EL (cell line): ENCODE measurements around the gene ARHGDIG.
"Not testable (repeated sequence)": the region's sequence is repeated elsewhere in the genome, so short reads cannot be mapped to it uniquely, and the experiment has no call there.

Source experiments
- DNase-seq: peaks from one replicate; pipeline ENCODE4 v3.0.0-alpha.2; 2016

Gene ARHGDIG

DNA sequence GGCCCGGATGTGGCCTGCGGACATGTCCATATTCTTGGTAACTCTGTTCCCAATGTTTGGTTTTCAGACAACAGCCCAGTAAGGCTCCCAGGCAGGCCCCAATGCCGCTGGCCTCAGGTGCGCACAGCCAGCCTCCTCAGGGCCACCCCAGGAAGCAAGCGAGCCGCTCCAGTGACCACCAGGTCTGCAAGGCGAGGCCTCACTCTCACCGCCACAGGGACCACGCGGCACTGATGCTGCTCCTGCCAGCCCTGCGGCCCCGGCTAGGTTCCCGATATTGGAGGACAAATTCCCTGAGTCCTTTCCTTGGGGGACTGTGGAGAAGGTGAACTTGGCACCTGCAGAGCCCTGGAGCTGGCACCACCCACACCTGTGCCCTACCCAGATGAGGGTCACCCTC, 21.6 kb downstream of the ARHGDIG start:
- DNase-seq, result no peak

DNA sequence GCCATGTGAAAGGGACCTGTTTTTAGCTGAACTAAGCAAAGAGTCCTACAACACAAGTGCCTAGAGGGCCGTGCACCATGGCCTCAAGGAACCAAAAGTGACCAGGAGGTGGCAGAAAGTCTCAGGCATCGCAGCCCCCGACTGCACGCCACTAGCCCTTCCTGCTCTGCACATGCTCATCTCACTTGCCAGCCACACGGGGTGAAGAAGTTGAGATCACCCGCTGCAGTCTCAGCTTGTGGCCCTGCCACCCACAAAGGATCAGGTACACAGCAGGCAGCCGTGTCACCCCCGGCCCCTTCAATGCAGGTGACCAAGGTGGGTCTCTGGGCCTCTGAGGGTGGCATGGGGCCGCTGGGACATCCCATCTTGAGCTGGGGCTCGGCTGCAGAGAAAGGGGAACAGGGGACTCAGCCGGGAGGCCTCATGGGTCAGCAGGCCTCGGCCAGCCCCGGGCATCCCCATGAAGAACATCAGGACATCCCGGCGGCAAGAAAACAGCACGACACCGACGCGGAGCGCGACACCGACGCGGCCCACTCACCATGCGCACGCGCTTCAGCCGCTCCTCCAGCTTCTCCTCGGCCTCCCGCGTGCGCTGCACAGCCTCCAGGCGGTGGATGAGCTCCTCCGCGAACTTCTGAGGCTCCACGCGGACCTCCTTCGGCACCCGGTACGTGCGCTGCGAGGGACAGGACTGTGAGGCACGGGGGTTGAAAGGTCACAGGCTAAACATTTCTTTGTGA, 23.5 kb downstream of the ARHGDIG start:
- no peak for DNase-seq

DNA sequence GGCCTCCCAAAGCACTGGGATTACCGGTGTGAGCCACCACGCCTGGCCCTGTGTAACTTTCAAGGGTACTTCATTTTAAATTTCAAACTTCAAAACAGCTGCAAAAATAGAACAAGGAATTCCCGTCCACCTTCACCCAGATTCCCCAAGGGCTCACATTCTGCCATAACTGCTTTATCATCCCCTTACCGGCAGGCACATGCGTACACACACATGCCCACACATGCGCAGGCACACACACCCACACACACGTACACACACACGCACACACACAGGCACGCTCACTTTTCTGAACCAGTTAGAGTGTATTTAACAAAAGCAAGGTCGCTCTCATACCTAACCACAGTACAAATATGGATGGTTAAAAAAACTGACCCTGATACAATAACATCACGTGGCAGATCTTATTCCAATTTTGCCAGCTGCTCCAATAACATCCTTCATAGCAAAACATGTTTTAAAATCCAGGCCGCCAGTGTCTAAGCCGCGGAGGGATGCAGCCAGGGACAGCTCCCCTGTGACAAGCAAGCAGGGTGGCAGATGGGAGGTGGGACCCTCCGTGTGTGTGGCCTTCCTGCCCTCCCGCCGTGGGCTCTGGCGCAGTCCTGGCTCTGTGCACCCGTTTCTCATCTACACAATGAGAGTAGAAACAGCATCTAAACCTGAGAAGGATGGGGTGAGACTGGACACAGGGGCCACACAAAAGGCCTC, 25.7 kb downstream of the ARHGDIG start:
- DNase-seq, result no peak

DNA sequence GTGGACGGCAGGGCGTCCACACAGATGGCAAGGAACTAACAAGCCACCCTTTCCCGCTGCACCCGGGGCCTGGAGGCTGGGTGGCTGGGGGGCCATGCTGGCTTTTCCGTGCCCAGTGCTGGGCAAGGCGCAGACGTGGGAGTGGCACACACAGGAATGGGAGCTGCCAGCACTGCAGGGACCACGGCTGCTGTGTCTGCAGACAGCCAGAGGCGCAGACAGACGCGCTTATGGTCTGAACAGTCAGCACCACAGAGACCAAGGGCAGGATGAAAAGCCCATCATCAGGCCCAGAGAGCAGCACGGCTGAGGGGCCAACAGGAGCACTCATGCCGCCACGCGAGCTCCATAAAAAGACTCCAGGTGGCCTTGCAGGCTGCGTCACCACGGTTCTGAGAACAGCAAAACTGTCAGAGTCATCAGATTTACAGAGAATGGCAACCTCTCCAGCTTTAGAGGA, 26.6 kb downstream of the ARHGDIG start:
- no peak for DNase-seq

DNA sequence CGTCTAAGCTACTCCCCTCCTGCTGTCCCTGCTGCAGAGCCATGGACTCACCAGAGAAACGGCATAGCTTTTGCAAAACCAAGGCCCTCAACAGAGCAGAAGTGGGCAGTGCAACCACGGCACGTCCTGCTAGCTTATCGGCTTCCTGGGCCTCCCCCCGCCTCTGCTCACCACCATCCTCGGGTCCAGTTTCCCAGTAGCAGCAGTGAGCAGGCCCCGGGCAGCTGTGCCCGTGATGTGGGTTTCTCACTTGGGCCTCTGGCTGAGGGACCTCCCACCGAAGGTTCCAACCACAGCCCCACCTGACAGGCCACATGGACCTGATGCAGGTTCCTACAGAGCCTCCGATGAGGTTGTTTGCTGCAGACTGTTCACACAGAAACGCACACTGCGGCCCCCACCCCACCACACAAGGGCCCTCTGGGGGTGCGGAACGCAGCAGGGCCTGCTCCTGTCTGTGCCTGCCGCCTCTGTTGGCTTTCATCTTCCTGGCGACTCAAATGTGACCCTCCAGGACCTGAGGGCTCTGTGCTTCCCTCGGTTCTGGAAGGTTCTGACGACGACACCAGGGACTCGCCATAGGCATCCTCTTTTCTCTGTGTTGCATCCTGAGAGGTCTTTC, 27.4 kb downstream of the ARHGDIG start:
- no peak for DNase-seq

DNA sequence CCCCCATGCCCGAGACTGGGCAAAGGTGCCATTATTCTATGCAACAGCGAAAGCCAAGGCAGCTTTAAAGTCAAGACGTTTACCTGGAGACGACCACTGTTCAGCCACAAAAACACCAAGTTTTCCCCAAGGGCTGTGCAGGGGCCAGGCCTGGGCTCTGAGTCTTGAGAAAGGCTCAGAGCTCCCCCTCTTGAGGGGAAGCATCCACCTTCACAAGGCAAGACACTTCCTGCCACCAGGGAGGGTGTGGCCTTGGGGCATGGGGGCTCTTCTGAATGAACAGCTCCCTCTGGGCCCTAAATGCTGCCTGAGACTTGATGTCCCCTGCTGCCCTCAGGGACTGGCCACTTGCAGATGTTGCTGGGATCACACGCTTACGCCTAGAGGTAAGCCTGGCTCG, 29.1 kb downstream of the ARHGDIG start:
- no peak for DNase-seq

DNA sequence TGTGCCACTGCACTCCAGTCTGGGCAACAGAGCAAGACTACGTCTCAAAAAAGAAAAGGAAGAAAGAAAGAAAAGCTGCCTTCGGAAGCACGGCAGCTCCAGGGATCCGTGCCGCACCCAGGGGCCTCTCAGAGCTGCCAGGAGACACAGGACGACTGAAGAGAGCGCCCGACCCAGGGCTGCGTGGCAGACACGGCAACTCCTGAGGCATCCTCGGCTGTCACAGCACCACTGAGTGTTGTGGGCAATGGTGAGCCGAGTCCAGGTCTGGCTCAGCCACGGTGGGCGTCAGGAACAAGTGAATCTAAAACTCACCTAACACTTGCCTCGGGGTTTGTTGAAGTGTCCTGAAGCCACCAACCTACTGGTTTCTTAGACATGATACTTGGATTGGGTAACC, 31.3 kb downstream of the ARHGDIG start:
- DNase-seq, result no peak

DNA sequence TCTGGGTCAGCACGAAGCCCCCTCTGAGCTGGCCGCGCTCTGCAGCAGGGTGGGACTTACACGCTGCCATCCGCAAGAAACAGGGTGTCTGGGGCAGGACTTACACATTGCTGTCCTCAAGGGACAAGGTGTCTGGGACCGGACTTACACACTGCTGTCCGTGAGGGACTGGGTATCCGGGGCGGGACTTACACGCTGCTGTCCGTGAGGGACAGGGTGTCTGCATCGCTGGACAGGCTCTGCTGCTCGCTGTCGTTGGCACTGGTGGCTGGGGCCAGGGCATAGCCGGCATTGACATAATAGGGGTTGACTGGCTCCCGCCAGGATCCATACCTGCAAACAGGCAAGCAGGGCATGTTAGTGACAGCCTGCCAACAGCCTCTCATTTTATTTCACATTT, 34.0 kb downstream of the ARHGDIG start:
- DNase-seq, result no peak

DNA sequence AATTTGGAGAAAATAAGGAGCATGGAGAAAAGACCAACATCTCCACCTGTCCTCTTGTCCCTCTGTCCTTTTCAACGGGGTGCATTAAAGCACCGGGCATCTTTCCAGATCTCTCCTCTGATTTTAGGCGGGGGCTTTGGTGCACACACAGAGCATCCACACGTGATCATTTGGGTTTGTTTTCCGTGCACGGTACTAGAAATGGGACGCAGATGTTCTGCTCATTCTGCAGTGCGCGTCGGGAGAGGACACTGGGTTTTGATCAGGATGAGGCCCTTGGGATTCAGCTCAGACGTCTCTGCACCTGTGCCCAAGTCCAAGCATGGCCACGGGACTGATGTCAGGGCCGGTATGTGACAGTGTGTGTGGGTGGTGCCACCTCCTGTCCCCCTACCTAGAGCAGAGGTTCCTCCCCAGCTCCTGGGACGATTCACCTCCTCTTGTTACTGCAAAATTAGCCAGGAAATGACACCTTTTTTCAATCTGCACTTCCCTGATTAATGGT, 34.5 kb downstream of the ARHGDIG start:
- no peak for DNase-seq

DNA sequence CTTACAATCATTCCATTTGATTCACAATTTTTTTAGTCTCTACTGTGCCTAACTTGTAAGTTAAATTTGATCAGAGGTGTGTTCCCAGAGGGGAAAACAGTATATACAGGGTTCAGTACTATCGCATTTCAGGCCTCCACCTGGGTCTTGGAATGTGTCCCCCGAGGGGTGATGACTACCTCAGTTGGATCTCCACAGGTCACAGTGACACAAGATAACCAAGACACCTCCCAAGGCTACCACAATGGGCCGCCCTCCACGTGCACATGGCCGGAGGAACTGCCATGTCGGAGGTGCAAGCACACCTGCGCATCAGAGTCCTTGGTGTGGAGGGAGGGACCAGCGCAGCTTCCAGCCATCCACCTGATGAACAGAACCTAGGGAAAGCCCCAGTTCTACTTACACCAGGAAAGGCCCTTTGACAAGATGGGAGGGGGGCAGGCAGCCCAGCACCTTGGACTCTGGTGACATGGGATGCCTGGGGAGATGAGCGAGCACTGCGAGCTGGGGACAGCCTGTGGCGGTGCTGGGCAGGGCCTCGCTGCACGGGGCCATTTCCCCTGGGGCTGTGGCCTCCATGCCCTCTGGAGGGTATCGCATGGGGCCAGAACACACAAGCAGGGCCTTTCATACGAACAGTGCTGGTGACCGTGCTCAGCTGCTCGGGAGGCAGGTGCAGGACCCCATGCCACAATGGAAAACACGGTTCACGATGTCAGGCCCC, 36.5 kb downstream of the ARHGDIG start:
- DNase-seq, result no peak

DNA sequence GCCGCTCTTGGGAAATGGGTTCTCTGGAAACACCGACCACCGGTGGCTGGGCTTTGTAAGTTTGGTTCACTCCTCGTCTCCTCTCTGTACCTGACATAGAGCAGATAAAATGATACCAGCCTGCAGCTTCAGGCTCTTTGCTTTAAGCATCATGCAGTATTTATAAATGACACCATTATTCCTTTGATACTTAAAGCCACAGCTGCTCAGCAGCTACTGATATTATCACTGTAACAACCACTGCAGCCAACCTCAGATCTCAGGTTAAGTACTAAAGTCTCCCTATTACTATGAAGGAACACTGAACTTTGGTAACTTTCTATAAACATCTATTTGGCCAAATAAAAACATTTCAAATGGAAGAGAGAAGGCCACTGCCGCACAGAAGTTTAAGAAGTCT, 37.2 kb downstream of the ARHGDIG start:
- no peak for DNase-seq

DNA sequence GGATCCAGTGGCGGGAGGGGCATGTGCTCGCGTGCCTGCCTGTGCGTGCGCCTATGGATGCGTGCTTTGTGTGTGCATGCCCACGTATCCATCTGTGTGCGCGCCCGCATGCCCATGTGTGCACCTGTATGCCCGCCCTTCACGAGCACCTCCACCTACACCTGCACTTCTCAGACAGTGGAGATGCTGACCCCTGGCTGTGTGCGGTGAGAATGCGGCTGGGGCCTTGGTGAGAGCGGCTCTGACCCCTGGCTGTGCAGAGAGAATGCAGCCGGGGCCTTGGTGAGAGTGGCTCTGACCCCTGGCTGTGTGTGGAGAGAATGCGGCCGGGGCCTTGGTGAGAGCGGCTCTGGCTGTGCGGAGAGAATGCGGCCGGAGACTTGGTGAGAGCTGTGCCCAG, 38.2 kb downstream of the ARHGDIG start:
- no peak for DNase-seq

DNA sequence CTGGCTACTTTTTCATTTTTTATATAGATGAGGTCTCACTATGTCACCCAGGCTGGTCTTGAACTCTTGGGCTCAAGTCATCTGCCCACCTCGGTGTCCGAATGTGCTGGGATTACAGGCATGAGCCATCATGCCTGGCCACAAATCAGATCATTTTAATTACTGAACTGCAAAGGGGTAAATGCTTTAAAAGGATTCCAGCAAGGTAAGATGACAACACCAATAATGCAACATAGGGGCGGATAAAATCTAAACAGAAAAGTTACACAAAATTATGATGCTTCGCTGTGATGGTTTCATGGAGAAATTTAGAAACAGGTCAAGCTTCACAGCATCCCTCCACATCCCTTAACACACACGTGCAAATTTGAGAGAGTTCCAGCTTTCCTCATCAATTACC, 39.8 kb downstream of the ARHGDIG start:
- DNase-seq, result no peak

DNA sequence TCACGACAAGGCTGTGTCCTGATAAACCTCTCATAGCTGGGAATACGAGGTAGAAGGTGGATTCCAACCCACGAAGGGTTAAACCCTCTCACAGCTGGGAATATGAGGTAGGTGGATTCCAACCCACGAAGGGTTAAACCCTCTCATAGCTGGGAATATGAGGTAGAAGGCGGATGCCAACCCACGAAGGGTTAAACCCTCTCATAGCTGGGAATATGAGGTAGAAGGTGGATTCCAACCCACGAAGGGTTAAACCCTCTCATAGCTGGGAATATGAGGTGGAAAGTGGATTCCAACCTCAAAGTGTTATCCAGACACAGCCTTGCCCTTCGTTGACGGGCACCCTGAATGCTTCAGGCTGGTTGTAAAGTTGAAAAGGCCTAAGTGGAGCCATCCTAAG, 41.1 kb downstream of the ARHGDIG start:
- no peak for DNase-seq

DNA sequence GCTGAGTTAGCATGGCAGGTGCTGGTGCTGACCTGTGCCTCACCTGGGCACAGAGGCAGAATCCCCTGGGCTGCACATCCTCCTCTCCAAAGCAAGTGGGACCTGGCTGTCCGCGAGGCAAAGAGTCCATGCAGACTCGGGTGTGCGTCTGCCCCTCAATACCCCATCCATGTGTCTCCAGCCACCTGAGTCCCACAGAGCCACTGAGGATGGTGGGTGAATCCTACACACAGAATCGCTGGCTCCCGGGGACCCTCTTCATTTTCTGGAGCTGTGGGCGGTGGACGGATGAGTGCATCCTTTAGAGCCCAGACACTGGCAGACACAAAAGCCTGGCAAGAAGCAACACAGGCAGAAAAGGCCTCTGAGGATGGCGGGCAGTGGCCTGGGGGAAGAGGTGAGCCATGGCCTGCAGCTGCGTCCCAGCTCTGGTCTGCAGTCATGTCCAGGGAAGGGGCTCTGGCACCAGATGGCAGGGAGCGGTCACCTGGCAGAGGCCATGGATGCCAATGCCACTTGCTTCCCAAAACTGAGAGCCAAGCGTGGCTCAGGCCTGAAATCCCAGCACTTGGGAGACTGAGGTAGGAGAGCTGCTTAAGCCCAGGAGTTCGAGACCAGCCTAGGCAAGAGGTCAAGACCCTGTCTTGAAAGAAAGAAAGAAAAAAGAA, 42.2 kb downstream of the ARHGDIG start:
- DNase-seq, result no peak

DNA sequence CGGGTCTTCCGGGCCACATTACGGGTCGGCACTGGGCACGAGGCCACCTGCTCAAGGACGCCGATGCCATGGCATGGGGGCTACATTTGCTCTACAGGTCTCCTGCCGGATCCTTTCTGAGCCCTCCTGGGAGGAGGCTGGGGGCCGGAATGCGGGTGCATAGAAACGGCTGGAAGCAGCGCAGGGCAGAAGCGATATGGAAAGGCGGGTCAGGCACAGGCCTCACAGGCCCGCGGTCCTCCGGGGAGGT, 43.7 kb downstream of the ARHGDIG start:
- no peak for DNase-seq

DNA sequence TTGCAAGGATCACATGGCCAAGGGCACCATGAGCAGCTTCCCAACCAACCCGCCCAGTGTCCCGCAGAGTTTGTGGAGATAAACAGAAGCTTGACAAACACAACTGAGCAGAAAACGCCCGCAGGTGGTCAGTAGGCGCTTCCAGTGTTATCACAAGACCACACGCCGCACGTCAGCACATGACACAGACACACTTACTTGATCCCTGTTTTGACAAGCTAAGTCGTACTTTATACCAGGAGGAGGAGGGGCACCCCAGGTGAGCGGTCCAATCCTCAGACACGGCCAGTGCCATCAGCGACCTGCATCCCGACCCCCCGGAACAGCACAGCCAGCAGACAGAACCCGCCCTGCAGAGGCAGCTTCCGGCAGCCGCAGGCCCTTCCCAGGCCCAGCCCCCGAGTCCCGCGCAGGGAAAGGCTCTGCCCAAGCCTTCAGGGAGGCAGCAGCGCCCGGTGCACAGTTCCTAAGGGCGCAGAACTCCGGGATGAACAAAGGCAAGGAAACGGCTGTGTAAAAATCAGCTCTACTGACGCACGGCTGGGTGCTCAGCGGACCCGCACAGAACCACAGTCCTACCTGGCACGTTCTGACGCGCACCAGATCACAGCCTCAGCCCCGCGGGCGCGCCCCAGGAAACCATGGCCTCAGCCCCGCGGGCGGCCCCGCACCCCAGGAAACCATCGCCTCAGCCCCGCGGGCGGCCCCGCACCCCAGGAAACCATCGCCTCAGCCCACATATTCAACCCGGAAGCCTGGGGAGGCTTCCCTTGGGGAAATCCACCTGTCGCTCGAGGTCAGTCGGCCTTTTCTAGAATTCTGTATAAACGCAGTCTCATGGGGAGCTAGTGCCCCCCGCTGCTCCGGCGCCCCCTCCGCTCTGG, 44.3 kb downstream of the ARHGDIG start:
- DNase-seq, result no peak

DNA sequence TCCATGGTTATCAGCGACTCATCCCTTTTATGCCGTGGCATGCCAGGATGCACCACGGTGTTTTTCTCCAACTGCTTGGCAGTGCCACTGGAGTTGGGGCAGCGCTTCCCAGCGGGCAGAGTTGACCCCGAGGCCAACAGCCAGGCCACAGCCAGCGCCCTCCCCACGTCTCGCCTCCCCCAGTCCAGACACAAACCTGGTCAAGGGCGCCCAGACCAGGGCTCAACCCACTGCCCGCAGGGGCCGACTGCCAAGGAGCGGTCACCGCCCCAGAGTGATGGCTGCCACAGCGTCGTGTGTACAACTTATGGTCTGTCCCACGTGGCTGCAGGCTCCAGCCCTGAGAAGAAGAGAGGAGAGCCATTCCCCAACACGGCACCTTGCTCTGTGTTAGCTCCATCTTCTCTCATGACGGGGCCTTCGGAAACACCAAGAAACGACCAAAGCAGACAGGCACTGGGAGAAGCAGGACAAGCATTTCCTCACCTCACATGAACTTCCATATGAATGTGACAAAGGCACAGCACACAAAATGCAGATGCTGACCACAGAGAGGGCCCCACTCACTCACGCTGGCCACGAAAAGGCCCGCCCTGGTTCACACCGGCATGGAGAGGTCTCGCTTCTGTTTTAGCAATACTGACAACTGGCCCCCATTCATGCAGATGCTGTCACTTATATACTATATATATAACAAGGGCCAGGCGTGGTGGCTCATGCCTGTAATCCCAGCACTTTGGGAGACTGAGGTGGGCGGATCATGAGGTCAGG, 45.2 kb downstream of the ARHGDIG start:
- DNase-seq, result no peak

DNA sequence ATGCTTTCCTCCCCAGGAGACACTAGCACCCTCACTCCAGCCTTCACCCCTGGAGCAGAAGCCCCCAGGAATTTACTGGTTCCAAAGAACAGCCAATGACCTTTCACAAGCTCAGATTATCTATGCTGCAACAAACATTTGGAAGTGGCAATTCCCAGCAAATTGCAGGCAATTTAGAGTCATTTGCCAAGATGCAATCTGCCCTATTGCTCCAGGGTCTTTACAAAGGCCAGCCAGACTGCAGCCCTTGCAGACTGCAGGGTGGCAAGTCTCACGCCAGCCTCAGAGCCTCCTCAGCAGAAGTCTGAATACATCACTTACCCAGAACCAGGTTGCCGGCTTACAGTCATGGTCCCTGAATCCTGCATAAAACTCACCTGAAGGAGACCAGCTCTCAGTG, 50.4 kb downstream of the ARHGDIG start:
- no peak for DNase-seq

DNA sequence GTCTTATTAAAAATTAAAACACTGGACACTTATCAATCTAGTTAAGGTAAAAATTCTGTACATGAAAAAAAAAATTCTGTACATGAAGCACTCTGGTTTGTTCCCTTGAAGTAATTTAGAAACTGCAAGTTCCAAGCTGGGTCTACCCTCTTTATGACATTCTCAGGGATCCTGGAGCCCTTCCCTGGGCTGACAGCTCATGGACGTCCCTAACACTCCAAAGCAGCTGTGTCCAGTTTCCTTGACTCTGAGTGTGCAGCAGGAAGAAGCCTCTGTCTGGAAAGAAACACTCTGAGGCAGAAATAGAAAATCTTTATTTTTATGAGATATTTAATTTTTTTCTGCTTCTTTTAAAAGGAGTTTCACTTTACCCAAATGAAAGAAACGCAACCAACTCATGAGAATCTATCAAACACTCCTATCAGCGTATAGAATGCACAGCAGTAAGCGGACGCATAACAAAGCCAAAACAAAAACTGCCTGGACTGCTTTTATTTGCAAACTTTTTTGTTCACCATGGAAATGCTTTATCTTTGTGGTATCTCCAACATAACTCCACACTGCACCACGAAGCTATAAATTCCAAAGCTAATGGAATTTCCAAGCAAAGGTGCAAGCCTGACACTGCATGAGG, 50.9 kb downstream of the ARHGDIG start:
- DNase-seq, result not testable (repeated sequence)
